HepG2 (cell line): Measurements from ENCODE around the gene IL32.

Experiments used
- CREM ChIP-seq, 2 experiments: sonication (generic) in 1 of 2; formaldehyde crosslinking in 1 of 2; IDR thresholded peaks; 2 replicates each; pipeline versions ENCODE4 v1.4.0 to v1.6.1; 2016 to 2020; ENCODE audit warnings: antibody characterized with exemption in 1 of 2, mild to moderate bottlenecking in 1 of 2, missing genetic modification reagents in 1 of 2
- FOSL1 ChIP-seq: sonication (generic); formaldehyde crosslinking; IDR thresholded peaks from 2 replicates; pipeline ENCODE4 v1.9.0; 2021; ENCODE audit warnings: missing genetic modification reagents, borderline replicate concordance
- POLR2A ChIP-seq, 2 experiments: IDR thresholded peaks; 2 replicates each; pipeline ENCODE4 v1.6.1; 2011; ENCODE audit warnings: low read depth in 2 of 2, low read length in 2 of 2, mild to moderate bottlenecking in 1 of 2, moderate library complexity in 1 of 2; ENCODE audit not compliant: insufficient read depth in 1 of 2
- ZNF562 ChIP-seq: sonication (generic); formaldehyde crosslinking; IDR thresholded peaks from 2 replicates; pipeline ENCODE4 v1.8.0; 2022; ENCODE audit warnings: missing genetic modification reagents, borderline replicate concordance
- TF ChIP-seq, protein P1 (sequence below): sonication (generic); formaldehyde crosslinking; IDR thresholded peaks from 2 replicates; pipeline ENCODE4; 2020; ENCODE audit warnings: missing genetic modification reagents, mild to moderate bottlenecking, borderline replicate concordance
- TF ChIP-seq, protein P2 (sequence below): sonication (generic); formaldehyde crosslinking; IDR thresholded peaks from 2 replicates; pipeline ENCODE4 v1.4.0; 2020; ENCODE audit warnings: missing genetic modification reagents, borderline replicate concordance
- TF ChIP-seq, protein P3 (sequence below): sonication (generic); formaldehyde crosslinking; IDR thresholded peaks from 2 replicates; pipeline ENCODE4 v1.5.0; 2020; ENCODE audit warnings: mild to moderate bottlenecking, missing genetic modification reagents, moderate library complexity
- TF ChIP-seq, protein P4 (sequence below): sonication (generic); formaldehyde crosslinking; IDR thresholded peaks from 2 replicates; pipeline ENCODE4 v1.4.0; 2020; ENCODE audit warnings: missing genetic modification reagents, borderline replicate concordance
- TF ChIP-seq, protein P5 (sequence below): sonication (generic); formaldehyde crosslinking; IDR thresholded peaks from 2 replicates; pipeline ENCODE4 v1.4.0; 2020; ENCODE audit warnings: low read depth, mild to moderate bottlenecking, missing genetic modification reagents

DNA sequence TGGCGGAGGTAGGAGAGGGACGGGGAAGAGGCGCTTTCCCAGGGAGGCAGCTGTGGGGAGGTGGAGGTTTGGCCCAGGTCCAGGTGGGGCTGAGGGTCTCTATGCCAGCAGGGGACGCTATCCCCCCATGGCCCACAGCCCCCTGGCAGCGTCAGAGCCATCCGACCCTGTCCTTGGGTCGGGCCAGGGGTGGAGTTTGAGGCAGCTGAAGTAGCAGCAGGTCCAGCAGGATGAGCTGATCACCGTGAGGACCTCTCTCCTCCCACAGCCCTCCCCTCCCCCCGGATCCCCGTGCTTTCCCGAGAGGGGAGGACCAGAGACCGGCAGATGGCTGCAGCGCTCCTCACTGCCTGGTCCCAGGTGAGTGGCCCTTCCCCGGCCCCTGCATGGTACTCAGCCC lies 50.1 kb downstream of the IL32 start:
- no peak for TF ChIP-seq FOSL1 (CRISPR knock-in tag)
- TF ChIP-seq, protein P1, sequence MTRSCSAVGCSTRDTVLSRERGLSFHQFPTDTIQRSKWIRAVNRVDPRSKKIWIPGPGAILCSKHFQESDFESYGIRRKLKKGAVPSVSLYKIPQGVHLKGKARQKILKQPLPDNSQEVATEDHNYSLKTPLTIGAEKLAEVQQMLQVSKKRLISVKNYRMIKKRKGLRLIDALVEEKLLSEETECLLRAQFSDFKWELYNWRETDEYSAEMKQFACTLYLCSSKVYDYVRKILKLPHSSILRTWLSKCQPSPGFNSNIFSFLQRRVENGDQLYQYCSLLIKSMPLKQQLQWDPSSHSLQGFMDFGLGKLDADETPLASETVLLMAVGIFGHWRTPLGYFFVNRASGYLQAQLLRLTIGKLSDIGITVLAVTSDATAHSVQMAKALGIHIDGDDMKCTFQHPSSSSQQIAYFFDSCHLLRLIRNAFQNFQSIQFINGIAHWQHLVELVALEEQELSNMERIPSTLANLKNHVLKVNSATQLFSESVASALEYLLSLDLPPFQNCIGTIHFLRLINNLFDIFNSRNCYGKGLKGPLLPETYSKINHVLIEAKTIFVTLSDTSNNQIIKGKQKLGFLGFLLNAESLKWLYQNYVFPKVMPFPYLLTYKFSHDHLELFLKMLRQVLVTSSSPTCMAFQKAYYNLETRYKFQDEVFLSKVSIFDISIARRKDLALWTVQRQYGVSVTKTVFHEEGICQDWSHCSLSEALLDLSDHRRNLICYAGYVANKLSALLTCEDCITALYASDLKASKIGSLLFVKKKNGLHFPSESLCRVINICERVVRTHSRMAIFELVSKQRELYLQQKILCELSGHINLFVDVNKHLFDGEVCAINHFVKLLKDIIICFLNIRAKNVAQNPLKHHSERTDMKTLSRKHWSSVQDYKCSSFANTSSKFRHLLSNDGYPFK (CRISPR knock-in tag): no peak
- no peak for TF ChIP-seq ZNF562 (CRISPR knock-in tag)
- no peak for TF ChIP-seq CREM (IDR thresholded peaks at IDR 0.05)
- TF ChIP-seq CREM (CRISPR knock-in tag; IDR thresholded peaks at IDR 0.05): no peak
- TF ChIP-seq, protein P2, sequence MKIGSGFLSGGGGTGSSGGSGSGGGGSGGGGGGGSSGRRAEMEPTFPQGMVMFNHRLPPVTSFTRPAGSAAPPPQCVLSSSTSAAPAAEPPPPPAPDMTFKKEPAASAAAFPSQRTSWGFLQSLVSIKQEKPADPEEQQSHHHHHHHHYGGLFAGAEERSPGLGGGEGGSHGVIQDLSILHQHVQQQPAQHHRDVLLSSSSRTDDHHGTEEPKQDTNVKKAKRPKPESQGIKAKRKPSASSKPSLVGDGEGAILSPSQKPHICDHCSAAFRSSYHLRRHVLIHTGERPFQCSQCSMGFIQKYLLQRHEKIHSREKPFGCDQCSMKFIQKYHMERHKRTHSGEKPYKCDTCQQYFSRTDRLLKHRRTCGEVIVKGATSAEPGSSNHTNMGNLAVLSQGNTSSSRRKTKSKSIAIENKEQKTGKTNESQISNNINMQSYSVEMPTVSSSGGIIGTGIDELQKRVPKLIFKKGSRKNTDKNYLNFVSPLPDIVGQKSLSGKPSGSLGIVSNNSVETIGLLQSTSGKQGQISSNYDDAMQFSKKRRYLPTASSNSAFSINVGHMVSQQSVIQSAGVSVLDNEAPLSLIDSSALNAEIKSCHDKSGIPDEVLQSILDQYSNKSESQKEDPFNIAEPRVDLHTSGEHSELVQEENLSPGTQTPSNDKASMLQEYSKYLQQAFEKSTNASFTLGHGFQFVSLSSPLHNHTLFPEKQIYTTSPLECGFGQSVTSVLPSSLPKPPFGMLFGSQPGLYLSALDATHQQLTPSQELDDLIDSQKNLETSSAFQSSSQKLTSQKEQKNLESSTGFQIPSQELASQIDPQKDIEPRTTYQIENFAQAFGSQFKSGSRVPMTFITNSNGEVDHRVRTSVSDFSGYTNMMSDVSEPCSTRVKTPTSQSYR (CRISPR knock-in tag): no peak
- TF ChIP-seq, protein P3, sequence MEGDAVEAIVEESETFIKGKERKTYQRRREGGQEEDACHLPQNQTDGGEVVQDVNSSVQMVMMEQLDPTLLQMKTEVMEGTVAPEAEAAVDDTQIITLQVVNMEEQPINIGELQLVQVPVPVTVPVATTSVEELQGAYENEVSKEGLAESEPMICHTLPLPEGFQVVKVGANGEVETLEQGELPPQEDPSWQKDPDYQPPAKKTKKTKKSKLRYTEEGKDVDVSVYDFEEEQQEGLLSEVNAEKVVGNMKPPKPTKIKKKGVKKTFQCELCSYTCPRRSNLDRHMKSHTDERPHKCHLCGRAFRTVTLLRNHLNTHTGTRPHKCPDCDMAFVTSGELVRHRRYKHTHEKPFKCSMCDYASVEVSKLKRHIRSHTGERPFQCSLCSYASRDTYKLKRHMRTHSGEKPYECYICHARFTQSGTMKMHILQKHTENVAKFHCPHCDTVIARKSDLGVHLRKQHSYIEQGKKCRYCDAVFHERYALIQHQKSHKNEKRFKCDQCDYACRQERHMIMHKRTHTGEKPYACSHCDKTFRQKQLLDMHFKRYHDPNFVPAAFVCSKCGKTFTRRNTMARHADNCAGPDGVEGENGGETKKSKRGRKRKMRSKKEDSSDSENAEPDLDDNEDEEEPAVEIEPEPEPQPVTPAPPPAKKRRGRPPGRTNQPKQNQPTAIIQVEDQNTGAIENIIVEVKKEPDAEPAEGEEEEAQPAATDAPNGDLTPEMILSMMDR (CRISPR knock-in tag): peak; percentile 29; the same call in 1 of the 2 replicates
- TF ChIP-seq, protein P4, sequence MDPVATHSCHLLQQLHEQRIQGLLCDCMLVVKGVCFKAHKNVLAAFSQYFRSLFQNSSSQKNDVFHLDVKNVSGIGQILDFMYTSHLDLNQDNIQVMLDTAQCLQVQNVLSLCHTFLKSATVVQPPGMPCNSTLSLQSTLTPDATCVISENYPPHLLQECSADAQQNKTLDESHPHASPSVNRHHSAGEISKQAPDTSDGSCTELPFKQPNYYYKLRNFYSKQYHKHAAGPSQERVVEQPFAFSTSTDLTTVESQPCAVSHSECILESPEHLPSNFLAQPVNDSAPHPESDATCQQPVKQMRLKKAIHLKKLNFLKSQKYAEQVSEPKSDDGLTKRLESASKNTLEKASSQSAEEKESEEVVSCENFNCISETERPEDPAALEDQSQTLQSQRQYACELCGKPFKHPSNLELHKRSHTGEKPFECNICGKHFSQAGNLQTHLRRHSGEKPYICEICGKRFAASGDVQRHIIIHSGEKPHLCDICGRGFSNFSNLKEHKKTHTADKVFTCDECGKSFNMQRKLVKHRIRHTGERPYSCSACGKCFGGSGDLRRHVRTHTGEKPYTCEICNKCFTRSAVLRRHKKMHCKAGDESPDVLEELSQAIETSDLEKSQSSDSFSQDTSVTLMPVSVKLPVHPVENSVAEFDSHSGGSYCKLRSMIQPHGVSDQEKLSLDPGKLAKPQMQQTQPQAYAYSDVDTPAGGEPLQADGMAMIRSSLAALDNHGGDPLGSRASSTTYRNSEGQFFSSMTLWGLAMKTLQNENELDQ (CRISPR knock-in tag): no peak
- TF ChIP-seq, protein P5, sequence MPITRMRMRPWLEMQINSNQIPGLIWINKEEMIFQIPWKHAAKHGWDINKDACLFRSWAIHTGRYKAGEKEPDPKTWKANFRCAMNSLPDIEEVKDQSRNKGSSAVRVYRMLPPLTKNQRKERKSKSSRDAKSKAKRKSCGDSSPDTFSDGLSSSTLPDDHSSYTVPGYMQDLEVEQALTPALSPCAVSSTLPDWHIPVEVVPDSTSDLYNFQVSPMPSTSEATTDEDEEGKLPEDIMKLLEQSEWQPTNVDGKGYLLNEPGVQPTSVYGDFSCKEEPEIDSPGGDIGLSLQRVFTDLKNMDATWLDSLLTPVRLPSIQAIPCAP (CRISPR knock-in tag): no peak
- no peak for TF ChIP-seq POLR2A (IDR thresholded peaks at IDR 0.05; ENCODE audit: insufficient read depth in 1 of 2, low read depth in 2 of 2, low read length in 2 of 2)
